GM21619 (cell line): ENCODE data around the gene PLSCR4.
"Not testable (repeated sequence)": the region's sequence is repeated elsewhere in the genome, so short reads cannot be mapped to it uniquely, and the experiment has no call there.

Source experiments
- ATAC-seq: cut with Tn5 transposase; IDR thresholded peaks from one replicate; pipeline ENCODE4 v1.9.1; 2021; ENCODE audit not compliant: unreplicated experiment

The PLSCR4 gene, protein sequence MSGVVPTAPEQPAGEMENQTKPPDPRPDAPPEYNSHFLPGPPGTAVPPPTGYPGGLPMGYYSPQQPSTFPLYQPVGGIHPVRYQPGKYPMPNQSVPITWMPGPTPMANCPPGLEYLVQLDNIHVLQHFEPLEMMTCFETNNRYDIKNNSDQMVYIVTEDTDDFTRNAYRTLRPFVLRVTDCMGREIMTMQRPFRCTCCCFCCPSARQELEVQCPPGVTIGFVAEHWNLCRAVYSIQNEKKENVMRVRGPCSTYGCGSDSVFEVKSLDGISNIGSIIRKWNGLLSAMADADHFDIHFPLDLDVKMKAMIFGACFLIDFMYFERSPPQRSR

DNA sequence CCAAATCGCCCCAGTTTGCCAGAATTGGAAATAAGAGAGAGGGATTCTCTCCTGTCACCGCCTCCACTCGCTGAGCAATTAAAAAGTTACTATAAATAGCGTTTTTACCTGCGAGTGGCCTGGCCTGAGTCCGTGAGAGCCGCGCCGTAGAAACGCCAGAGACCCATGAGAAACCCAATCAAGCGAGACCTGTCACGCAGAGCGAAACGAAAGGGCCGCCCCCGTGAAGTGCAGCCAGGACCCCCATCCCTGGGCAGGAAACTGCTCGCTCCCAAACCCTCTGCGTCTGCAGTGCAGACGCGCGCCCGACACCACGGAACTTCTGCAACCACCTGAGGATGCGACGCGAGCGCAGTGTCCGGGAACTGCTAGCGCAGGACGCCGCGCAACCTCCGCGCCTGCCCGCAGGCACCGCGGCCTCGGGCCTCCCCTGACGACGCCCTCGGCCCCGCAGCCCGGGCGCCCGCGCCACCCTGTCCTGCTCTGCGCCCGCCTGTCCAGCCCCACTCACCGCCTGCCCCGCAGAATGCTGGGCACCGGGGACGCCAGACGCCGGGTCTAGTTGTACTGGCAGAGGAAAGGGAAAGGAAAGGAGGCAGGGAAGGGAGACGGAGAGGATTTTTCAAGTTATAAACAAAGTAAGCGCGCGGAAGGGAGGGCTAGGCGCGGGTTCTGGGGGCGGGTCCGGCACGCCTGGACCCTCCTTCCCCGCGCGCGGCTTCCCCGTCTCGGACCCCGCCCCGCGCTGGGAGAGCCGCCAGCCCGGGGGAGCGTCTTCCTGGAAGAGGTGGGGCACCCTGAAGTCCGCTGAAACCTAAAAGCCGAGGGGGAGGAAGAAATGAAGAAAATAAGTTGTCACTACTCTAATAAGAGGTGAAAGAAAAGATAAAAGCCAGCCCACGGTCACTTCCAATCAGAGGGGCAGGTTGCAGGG is at the start of gene PLSCR4:
TSS of gene PLSCR4 (minus strand) at position 657 of the 934 bp plus-strand sequence. CDS start 29,034 bp downstream, outside the sequence.
- ATAC-seq = peak; percentile 57

DNA sequence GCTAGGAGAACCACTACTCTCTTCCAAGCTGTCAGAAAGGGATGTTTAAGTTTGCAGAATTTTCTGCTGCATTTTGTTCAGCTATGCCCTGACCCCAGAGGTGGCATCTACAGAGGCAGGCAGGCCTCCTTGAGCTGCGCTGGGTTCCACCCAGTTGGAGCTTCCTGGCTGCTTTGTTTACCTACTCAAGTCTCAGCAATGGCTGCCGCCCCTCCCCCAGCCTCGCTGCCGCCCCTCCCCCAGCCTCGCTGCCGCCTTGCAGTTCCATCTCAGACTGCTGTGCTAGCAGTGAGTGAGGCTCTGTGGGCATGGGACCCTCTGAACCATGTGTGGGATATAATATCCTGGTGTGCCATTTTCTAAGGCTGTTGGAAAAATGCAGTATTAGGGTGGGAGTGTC is 42.5 kb upstream of the PLSCR4 start:
- not testable (repeated sequence) for ATAC-seq

DNA sequence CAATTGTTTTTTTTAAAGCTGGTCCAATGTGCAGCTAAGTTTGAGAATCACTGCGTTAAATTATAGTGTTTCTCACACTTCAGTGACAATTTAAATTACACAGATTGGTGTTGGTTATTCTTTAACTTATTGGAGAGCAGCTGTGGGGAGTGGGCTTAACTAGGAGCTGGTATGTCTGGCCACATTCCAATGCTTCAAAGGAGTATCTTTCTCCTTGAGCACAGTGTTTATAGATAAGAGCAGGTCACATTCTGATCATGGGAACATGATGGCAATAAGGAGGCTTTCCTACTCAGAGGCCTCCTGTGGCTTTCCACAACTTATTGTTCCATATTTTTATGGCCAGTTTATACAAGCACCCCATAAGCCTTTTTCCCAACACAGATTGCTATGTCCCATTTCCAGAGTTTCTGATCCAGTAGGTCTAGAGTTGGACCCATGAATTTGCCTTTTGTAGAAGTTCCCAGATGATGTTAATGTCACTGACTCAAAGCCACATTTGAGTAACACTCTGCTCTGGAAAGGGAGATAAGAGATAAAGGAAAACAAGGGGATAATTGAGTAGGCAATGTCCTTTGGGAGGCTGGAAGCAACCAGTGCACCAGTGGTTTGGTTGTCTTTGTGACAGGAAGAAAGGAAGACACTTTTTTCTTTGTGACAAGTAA is 33.0 kb upstream of the PLSCR4 start:
- no peak for ATAC-seq

DNA sequence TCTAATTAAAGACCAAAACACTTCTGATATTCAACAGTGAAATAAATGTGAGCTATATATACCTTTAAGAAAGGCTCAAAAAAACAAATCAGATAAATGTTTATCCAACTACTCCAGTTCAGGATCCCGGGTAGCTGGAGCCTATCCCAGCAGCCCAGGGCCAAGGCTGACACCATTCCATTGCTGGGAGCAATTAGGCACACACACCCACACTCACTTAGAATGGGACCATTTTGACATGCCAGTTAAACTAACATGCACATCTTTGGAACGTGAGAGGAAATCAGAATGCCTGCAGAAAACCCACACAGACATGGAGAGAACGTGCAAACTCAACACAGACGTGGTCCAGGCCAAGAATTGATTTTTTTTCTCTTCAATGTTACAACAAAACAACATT is 30.0 kb upstream of the PLSCR4 start:
- no peak for ATAC-seq

DNA sequence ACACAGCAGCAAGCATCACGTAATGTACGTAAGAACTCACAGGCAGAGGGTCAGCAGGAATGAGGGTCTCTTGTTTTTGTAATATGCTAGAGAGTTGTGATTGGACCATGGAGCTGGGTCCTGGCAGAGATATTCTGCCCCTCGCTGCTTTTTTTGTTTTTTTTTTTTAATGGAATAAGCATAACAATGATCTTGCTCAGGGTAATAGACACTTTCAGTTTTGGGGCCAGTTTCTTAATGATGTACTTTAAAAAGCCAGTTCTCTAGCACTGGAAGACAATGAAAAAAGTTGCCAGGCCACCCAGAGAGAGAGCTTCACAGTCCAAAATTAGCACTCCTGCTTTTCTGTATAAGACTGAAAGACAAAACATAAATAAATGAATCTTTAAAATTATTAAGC is 29.0 kb upstream of the PLSCR4 start:
- no peak for ATAC-seq

DNA sequence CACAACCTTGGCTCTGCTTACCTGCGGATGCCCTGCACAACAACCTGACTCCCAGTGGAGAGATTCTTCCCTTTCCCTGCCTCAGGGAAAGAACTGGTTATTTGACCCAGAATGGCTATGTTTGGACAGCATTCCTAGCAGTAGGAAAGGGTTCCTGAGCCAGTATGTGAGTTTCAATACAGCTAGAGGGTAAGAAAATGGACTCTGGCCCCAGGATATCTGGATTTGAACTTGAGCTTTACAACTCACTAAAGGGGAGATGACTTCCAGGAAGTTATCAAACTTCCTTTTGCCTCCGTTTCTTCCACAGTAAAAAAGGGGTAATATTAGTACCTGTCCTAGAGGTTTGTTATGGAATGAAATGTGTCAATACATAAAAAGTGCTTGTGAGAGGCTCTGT is 28.1 kb upstream of the PLSCR4 start:
- ATAC-seq = no peak

DNA sequence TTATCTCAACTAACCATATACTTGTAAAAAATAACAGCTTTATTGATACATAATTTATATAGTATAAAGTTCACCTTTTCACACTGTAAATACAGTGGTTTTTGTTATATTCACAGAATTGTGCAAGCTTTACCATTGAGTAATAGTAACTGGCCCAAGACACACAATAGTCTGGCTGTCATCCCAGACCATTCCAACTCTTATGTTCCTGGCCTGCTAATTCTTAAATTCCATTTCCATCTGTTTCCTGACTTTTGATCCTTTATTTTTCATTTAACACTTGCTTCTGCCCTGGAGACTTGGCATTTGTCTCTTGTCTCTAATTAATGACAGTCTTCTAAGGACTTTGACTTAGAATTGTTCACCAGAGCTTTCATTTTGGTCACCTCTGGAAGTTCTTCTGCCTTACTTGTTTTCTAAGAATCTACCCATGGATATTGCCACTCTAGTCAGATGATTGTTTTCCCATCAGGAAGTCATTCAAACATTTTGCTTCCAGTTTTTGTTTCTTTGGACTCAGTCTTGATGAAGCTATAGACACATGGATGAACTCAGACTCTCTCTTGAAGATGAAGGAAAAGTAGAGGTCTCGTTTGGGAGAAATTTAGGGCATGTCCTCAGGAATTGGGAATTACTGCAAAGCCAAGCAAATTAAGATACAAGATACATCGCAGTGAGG is 27.2 kb upstream of the PLSCR4 start:
- no peak for ATAC-seq

DNA sequence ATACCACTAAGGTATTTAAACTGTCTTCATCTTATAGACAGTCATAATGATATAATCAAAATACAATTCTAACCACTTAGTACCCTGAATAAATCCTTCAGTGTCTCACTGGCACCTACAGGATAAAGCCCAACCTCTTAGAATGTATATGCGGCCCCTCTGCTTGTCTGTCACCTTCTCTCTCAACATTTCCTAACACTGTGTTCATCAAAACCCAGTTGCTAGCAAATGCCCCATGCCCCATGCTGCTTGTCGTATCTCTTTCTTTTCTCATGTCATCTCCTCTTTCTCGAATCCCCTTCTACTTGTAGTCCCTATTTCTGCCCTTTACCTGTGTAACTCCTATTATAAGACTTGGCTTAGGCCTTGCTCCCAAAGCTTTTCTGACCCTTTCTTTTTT is 24.6 kb upstream of the PLSCR4 start:
- no peak for ATAC-seq

DNA sequence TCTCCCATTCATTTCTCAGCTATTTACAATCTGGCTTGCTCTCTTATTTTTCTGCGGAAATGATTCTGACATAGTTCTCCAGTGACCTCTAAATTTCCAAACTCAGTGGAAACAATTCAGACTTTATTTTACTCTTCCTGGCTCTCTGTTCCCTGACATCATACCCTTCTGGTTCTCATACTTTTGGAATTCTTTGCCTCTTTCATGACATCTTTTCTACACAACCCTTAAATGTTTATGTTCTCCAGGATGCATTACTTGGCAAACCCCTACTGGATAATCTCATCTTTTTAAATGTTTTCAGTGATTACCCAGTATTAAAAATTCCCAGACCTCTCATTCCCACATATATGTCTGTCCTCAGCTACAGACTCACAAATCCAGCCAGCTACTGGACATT is 23.9 kb upstream of the PLSCR4 start:
- no peak for ATAC-seq

DNA sequence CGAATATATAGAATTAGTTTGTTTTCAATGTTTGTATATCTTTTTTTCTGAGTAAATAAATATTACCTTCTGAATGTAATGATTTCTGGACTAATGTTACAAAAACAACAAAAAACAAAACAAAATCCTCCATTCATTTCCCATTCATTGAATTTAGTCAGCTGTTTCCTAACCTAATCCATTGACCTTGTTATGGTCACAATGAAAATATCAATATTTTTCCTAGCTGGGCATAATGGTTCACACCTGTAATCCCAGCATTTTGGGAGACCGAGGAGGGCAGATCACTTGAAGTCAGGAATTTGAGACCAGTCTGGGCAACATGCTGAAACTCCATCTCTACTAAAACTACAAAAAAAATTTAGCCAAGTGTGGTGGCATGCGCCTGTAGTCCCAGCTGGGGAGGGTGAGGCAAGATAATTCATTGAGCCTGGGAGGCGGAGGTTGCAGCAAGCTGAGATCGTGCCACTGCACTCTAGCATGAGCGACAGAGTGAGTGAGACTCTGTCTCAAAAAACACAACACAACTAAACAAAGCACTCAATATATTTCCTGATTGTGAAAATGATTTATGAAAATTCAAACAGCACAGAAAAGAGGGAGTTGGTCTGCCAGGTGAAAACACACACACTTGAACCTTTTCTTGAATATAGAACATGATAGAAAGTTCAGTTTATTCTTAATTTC is 23.0 kb upstream of the PLSCR4 start:
- no peak for ATAC-seq

DNA sequence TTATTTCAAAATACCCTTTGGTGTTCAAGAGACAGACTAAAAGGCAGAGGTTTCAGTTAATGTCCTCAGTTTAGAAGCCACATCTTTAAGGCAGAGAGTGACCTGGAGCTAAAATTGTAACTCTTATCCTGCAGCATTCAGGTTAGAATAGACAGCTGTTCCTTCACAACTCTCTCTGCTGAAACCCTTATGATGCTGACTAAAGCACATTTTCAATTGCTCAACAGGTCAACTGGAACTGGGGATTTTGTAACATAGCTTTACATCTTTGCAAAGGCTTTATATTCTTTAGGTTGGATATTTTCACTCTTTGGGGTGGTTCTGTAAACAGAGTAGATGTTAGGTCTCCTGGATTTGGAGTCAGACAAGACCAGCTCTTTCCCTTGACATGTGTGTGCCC is 20.3 kb upstream of the PLSCR4 start:
- no peak for ATAC-seq

DNA sequence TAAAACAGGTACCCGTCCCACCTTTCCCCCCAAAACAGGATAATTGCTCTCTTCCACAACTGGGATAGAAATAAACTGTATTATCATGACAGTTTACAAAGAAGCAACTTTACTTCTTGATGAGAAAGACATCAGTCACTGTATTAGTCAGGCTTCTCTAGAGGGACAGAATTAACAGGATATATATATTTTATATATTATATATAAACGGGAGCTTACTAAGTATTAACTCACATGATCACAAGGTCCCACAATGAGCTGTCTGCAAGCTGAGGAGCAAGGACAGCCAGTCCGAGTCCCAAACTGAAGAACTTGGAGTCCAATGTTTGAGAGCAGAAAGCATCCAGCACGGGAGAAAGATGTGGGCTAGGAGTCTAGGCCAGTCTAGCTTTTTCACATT is 18.4 kb upstream of the PLSCR4 start:
- ATAC-seq = no peak

DNA sequence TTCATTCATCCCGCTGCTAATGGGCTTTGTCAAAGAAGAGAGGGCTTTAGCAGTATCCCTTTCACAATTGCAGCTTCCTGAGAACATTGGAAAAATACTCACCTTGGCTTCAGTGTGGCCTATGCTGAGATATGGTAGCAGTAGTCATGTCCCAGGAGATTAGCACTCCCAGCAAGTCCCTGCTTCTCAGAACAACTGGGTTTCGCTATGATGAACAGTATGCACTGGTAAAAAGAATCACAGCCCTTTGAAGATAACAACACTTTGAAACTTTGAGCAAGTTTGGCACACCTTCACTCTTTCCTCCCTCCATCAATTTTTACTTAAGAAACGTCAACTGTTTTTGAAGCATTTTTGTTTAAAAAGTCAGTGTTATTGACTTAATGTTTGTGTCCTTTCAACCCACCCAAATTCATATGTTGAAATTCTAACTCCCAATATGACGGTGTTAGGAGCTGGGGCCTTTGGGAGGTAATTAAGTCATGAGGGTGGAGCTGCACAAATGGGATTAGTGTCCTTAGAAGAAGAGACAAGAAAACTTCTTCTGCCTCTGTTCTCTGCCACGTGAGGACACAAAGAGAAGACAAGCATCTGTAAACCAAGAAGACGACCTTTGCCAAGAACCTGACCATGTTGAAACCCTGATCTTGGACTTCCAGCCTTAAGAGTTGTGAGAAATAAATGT is 17.8 kb upstream of the PLSCR4 start:
- no peak for ATAC-seq

DNA sequence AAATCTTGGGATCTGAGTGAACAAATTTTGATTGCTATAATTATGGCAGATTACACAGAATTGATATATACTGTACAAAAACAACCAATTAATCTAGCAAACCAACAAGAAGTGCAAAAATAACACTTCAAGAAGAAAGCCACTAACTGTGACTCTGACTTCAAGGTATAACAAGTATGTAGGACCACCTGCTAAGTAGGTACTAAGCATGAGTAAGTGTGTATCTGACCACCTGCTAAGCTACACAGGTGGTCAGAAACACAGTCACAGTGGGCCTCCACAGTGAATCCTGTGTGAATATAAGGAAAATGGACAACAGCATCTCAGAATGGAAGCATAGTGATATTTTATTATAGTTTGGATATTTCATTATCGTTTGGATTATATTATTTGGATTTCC is 14.8 kb upstream of the PLSCR4 start:
- ATAC-seq = no peak

DNA sequence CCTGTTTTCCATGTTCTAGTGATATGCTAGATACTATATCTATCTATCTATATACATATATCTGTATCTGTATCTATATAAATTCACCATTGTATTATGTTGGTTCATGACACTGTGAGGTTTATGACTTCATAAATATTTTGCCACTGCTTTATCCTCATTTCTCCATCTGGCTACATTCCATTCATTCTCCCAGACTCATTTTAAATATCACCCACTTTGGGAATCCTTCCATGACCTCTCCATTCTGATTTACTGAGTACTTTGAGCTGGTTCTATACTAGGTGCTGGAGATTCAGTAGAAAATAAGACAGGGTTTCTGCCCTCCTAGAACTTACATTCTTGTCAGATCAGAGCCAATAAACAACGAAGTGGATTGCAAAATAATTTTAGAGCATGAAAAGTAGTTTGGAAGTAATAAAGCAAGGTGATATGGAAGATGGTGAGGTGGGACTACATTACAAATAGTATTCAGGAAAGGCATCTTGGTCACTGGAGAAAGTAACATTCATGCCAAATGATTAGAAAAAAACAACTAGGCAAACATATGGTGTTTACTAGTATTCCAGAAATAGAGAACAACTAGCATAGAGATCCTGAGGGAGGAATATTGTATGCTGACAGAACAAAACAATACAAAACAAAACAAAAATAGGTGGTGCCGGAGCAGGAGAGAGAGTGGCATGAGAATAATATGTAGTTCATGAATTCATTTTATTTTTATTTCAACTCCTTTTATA is 11.6 kb upstream of the PLSCR4 start:
- no peak for ATAC-seq

DNA sequence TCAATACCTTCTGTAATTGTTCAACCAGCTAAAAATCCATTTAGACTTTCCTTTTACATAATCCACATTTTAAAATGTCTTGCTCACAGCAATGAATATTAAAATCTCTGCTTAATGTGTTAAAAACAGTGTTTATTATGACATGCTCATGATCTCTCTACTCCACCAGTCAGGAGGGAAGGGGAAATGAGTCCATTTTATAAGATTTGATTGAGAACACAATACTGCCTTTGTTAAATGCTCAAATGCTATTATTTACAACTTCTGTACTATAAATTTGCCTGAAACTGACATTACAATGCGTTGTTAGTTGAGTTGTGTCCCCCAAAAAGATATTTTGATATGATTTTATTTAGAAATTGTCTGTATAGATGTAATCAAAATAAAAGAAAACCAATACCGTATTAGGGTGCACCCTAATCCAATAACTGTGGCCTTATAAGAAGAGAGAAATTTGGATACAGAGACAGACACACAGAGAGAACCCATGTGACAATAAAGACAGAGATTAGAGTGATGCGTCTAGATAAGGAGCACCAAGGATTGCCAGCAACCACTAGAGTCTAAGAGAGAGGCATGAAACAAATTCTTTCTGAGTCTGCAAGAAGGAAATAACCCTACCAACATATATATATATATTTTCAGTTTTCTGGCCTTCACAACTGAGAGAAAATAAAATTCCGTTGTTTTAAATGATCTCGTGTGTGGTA is 9.1 kb upstream of the PLSCR4 start:
- ATAC-seq = no peak

DNA sequence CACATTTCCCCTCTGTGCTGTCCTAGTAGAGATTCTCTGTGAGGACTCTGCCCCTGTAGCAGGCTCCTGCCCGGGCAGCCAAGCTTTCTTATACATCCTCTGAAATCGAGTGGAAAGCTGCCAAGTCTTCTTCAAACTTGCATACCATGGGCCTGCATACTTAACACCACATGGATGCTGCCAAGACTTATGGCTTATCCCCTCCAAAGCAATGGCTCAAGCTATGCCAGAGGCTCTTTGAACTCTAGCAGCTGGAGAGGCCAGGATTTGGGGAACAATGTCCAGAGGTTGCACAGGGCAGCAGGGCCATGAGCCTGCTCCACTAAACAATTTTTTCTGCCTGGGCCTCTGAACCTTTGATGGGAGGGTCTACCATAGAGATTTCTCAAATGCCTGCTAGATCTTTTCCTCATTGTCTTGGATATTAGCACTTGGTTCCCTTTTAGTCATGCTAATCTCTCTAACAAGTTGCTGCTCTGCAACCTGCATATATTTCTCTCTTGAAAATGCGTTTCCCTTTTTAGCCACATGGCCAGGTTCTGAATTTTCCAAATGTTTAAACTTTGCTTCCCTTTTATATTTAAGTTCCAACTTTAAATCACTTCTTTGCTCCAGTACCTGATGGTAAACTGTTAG is 6.1 kb upstream of the PLSCR4 start:
- ATAC-seq = no peak

DNA sequence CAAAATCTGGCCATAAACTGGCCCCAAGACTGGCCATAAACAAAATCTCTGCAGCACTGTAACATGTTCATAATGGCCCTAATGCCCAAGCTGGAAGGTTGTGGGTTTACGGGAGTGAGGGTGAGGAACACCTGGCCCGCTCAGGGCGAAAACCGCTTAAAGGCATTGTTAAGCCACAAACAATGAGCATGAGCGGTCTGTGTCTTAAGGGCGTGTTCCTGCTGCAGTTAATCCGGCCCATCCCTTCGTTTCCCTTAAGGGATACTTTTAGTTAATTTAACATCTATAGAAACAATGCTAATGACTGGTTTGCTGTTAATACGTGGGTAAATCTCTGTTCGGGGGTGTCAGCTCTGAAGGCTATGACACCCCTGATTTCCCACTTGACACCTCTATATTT is 1.5 kb upstream of the PLSCR4 start:
- not testable (repeated sequence) for ATAC-seq
